Measurements from ENCODE around the gene AURKAIP1. TPM values are rescaled to one million over a fixed set of nuclear protein-coding genes. Genes with fewer than 3 reads are reported as not detected.
A peak's percentile ranks its signal among the peaks of the same experiment; 100 is the strongest.

The AURKAIP1 gene
- total and polyA plus RNA-seq, 9 of the 15 experiments (the other 6 are each of a cell fraction or from before 2014, with no cell fraction given), result 7.8 to 478 (median 92.0) TPM

- TF ChIP-seq PHF8 (IDR thresholded peaks at IDR 0.05; ENCODE audit: borderline replicate concordance, low read length), result peak; percentile 79; the same call in 1 of the 2 replicates
- no peak for TF ChIP-seq ZNF282 (CRISPR knock-in tag; IDR thresholded peaks at IDR 0.05)
- no peak for TF ChIP-seq E2F4 (CRISPR knock-in tag; IDR thresholded peaks at IDR 0.05; ENCODE audit: low read depth)
- TF ChIP-seq CREB1 (IDR thresholded peaks at IDR 0.05), result peak; percentile 73; the same call in 1 of the 2 replicates
- TF ChIP-seq CREB1 (CRISPR knock-in tag; IDR thresholded peaks at IDR 0.05), result no peak
- no peak for TF ChIP-seq ILK (tag; IDR thresholded peaks at IDR 0.05; ENCODE audit: borderline replicate concordance, low read depth)
- TF ChIP-seq ZNF398 (CRISPR knock-in tag; IDR thresholded peaks at IDR 0.05), result no peak
- TF ChIP-seq NEUROD1 (IDR thresholded peaks at IDR 0.05; ENCODE audit: borderline replicate concordance, low read depth, low read length, partially characterized antibody), result no peak
- TF ChIP-seq FOXM1 (IDR thresholded peaks at IDR 0.05; ENCODE audit: low read depth), result no peak
- TF ChIP-seq FOXM1 (CRISPR knock-in tag; IDR thresholded peaks at IDR 0.05; ENCODE audit: low read depth), result no peak
- TF ChIP-seq ZC3H4 (CRISPR knock-in tag; IDR thresholded peaks at IDR 0.05; ENCODE audit: borderline replicate concordance), result no peak
- no peak for TF ChIP-seq XRCC5 (IDR thresholded peaks at IDR 0.05; ENCODE audit: low read depth, low read length)
- TF ChIP-seq TAF7 (tag; IDR thresholded peaks at IDR 0.05), result no peak
- no peak for TF ChIP-seq ZNF12 (CRISPR knock-in tag; IDR thresholded peaks at IDR 0.05)
- TF ChIP-seq ZKSCAN1 (IDR thresholded peaks at IDR 0.05; ENCODE audit: low read depth, low read length), result 0 out of 2 replicates have a peak, but pooled peaks have one; percentile 9
- no peak for TF ChIP-seq SAP30 (IDR thresholded peaks at IDR 0.05; ENCODE audit: borderline replicate concordance, insufficient read depth, low read depth, low read length, poor library complexity, severe bottlenecking)
- no peak for TF ChIP-seq ZNF77 (CRISPR knock-in tag; IDR thresholded peaks at IDR 0.05)
- TF ChIP-seq CAMTA2 (CRISPR knock-in tag; conservative IDR thresholded peaks at IDR 0.05), result no peak
- TF ChIP-seq TBP (optimal IDR thresholded peaks at IDR 0.05; ENCODE audit: low read depth, low read length), result peak; percentile 29
- TF ChIP-seq UBTF (IDR thresholded peaks at IDR 0.05; ENCODE audit: borderline replicate concordance in 1 of 2, low read depth in 2 of 2, low read length in 2 of 2), result 0 out of 4 replicates have a peak, but pooled peaks have one; percentile 34 to 37
These were observed 25.6 kb downstream of the AURKAIP1 start, which contains the start of gene DVL1 (continued) for GRCh38 chr1:1349256-1350012.

All from K562 (cell line).